ENCODE results near the gene KLHL9. TPM values are rescaled to one million over a fixed set of nuclear protein-coding genes. Genes with fewer than 3 reads are reported as not detected.

The KLHL9 gene
- total RNA-seq, 1 experiment from 2014 or later, result 46.6 TPM

DNA sequence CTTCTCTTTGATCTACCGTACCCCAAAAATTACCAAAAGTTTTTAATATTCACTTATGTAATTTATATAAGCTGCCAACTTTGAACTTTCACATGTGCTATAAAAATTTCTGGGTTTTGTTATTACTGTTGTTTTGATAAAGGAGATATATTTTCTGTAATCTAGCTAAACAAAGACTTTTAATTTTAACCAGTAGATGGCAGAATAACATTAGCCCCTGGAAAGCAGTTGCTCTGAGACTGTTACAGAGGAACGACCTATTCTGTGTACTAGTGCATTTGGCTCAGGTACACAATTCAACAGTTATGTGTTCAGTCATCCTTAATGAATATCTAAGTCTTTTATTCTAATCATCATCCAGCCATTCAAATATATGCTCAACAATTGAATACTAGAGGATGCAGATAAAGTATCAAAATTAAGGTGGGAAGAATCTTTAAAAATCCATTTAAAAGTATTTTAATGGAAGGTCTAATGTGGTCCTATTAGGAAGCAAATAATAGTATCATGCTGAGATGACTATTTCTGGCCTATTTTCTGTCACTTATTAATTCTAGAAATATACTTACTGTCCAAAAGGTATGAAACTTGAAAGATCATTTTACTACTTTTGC is 8.6 kb downstream of the KLHL9 start:
- DNase-seq, result no peak
- no peaks in the 10 kb centered on the region for H3K9me3 ChIP-seq
- no peaks in the 10 kb centered on the region for H3K27me3 ChIP-seq
- peaks cover 92% of the 10 kb centered on the region for H3K36me3 ChIP-seq
- H3K4me3 ChIP-seq, result no peak overlapping the region

DNA sequence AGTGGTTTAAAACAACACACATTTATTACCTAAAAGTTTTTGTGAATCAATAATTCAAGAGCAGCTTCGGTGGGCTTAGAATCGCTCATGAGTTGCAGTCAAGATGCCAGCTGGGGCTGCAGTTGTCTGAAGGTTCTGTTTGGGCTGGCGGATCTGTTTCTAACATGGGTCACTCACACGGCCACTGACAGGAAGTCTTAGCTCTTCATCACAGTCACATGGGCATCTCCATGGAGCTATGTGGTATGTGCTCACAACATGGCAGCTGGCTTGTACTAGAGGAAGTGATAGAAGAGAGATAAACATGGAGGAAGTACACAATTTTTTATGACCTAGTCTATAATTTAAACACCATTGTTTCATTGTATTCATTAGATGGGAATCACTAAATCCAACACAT is 11.2 kb downstream of the KLHL9 start:
- no peaks in the 10 kb centered on the region for H3K9me3 ChIP-seq
- peaks cover 78% of the 10 kb centered on the region for H3K36me3 ChIP-seq
- H3K27me3 ChIP-seq, result no peaks in the 10 kb centered on the region
- DNase-seq, result no peak
- H3K4me3 ChIP-seq, result no peak overlapping the region

- Histone ChIP-seq H3K4me3 (no peak overlapping the region), H3K27me3 (no peaks in the 10 kb centered on the region), H3K9me3 (no peaks in the 10 kb centered on the region), H3K36me3 (peaks cover 69% of the 10 kb centered on the region)
- no peak for DNase-seq
Measured at GRCh38 chr9:21322911-21323461, 12.2 kb downstream of the KLHL9 start.

- no peaks in the 10 kb centered on the region for H3K9me3 ChIP-seq
- no peak for DNase-seq
- H3K36me3 ChIP-seq, result peaks cover 46% of the 10 kb centered on the region
- H3K27me3 ChIP-seq, result peaks cover 2% of the 10 kb centered on the region; the same call in 1 of the 2 replicates
- no peak overlapping the region for H3K4me3 ChIP-seq
Measured at GRCh38 chr9:21320465-21320864, 14.7 kb downstream of the KLHL9 start.

- H3K9me3 ChIP-seq, result no peaks in the 10 kb centered on the region
- peak; percentile 73 for DNase-seq
- H3K27me3 ChIP-seq, result peaks cover 11% of the 10 kb centered on the region
- no peak overlapping the region for H3K4me3 ChIP-seq
- peaks cover 24% of the 10 kb centered on the region for H3K36me3 ChIP-seq
Measured at GRCh38 chr9:21317956-21318923, 17.0 kb downstream of the KLHL9 start.

DNA sequence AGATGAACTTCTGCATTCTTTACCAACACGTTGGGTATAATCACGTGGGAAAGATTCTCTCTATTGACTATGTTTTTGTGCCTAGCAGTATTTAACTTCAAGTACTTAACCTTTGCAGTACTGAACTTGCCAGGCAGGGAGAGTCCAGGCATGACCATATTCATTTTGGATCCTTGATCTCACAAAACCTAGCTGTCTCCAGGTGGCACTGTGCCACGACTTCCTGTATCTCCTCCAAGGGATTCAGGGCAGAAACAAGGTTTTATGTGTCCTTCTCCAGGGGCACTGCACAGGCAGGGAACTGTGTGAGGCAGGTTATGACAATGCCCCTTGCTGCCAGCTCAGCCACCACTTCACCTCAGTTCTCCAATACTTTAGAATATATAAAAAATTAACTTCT is 18.3 kb downstream of the KLHL9 start:
- H3K27me3 ChIP-seq, result peaks cover 11% of the 10 kb centered on the region
- DNase-seq, result peak; percentile 81
- no peaks in the 10 kb centered on the region for H3K9me3 ChIP-seq
- peaks cover 10% of the 10 kb centered on the region for H3K36me3 ChIP-seq
- no peak overlapping the region for H3K4me3 ChIP-seq

GRCh38 chr9:21316032-21316842 is 19.0 kb downstream of the KLHL9 start:
- Histone ChIP-seq H3K27me3 (peaks cover 11% of the 10 kb centered on the region), H3K9me3 (no peaks in the 10 kb centered on the region), H3K4me3 (no peak overlapping the region), H3K36me3 (peaks cover 4% of the 10 kb centered on the region)
- peak; percentile 58 for DNase-seq

- Histone ChIP-seq H3K27me3 (peaks cover 18% of the 10 kb centered on the region), H3K4me3 (no peak overlapping the region), H3K36me3 (no peaks in the 10 kb centered on the region), H3K9me3 (no peaks in the 10 kb centered on the region)
- DNase-seq, result no peak
Measured at GRCh38 chr9:21314152-21314551, 21.1 kb downstream of the KLHL9 start.

- H3K36me3 ChIP-seq, result no peaks in the 10 kb centered on the region
- peak; percentile 52 for DNase-seq
- no peaks in the 10 kb centered on the region for H3K9me3 ChIP-seq
- H3K4me3 ChIP-seq, result no peak overlapping the region
- peaks cover 40% of the 10 kb centered on the region for H3K27me3 ChIP-seq
Measured at GRCh38 chr9:21311889-21312288, 23.3 kb downstream of the KLHL9 start.

GRCh38 chr9:21305213-21305612 is 30.0 kb downstream of the KLHL9 start, which contains the start of gene IFNA5:
IFNA5 (minus strand) TSS chr9:21305313; CDS start chr9:21305256, 57 bp downstream.
- no peak for DNase-seq
- Histone ChIP-seq H3K27me3 (peaks cover 87% of the 10 kb centered on the region), H3K9me3 (no peaks in the 10 kb centered on the region; the same call in 1 of the 2 replicates), H3K4me3 (no peak within 1 kb of the TSS), H3K36me3 (no peaks in the 10 kb centered on the region)

GRCh38 chr9:21295992-21296391 is 39.2 kb downstream of the KLHL9 start:
- H3K27me3 ChIP-seq, result peaks cover 70% of the 10 kb centered on the region
- no peak for DNase-seq
- no peaks in the 10 kb centered on the region for H3K36me3 ChIP-seq
- H3K9me3 ChIP-seq, result peaks cover 6% of the 10 kb centered on the region; the same call in 1 of the 2 replicates
- no peak overlapping the region for H3K4me3 ChIP-seq

DNA sequence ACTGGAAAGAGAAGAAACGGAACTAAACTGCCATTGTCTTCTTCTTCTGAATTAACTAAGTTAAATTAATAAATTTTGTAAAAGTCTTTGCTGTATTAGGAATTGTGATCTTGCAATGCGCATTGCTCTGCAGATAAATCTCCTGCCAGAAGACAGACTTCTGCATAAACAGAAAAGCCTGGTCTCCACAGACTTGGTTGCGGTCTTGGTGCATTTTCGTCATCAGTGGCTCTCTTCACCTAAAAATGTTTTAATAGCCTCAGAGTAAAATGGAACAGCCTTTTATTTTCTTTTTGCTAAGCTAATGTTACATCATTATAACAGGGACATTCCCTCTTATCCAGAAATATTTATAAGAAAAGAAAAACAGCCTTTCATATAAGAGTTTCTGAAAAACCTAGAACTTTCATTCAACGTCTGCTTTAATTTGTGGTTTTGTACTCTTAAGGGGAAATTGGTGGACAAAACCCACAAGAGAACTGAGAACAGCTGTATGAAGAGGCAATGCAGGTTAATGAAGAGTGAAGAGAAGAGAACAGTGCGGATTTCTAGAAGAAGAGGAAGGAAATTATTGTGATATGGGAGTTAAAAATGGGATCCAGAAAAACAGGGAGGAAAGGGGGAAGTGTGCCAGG is 40.2 kb downstream of the KLHL9 start:
- Histone ChIP-seq H3K4me3 (no peak overlapping the region), H3K36me3 (no peaks in the 10 kb centered on the region), H3K9me3 (peaks cover 6% of the 10 kb centered on the region; the same call in 1 of the 2 replicates), H3K27me3 (peaks cover 70% of the 10 kb centered on the region)
- no peak for DNase-seq

- H3K9me3 ChIP-seq, result peaks cover 4% of the 10 kb centered on the region; the same call in 1 of the 2 replicates
- H3K36me3 ChIP-seq, result no peaks in the 10 kb centered on the region
- peak; percentile 80 for DNase-seq
- H3K27me3 ChIP-seq, result peaks cover 72% of the 10 kb centered on the region
- no peak overlapping the region for H3K4me3 ChIP-seq
Measured at GRCh38 chr9:21294364-21294774, 40.8 kb downstream of the KLHL9 start.

DNA sequence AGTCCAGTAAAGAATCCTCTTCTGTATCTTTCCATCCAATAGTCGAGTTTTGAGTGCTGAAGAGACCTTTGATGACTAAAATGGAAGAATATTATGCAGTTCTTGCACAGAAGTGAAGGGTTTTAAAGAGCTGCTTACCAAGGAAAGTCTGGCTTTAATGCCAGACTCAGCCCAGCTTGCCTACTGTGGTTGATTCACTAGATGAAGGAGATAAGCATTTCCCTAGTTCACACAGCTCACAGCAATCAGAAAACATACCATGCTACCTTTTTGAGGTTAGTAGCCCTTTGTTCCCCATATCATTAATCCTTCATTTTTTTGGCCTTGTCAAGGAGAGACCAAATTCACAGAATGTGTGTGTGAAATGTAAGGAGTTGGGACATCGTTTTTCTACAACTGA is 45.4 kb downstream of the KLHL9 start:
- DNase-seq, result no peak
- no peak overlapping the region for H3K4me3 ChIP-seq

DNA sequence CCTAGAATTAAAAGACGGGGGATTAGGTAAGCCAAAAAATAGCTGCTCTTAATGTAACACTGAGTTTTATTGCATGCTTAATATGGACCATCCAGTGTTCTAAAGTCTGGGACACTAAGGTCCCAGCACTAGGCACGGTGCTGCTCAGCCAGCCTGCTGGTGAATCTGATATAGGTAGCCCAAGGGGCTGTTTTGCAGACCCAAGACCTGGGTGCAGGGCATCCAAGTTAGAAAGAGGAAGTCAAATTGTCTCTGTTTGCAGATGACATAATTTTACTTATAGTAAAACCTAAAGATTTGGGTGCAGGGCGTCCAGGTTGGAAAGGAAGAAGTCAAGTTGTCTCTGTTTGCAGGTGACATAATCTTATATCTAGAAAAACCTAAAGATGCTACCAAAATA is 47.9 kb downstream of the KLHL9 start:
- no peak for DNase-seq
- Histone ChIP-seq H3K4me3 (no peak overlapping the region), H3K9me3 (no peaks in the 10 kb centered on the region), H3K27me3 (peaks cover 81% of the 10 kb centered on the region), H3K36me3 (no peaks in the 10 kb centered on the region)

More for the DNA sequence above, 45.4 kb downstream of the KLHL9 start:
- Histone ChIP-seq H3K36me3 (no peaks in the 10 kb centered on the region), H3K9me3 (no peaks in the 10 kb centered on the region), H3K27me3 (peaks cover 87% of the 10 kb centered on the region)

GRCh38 chr9:21286659-21287058 is 48.5 kb downstream of the KLHL9 start:
- DNase-seq, result no peak
- Histone ChIP-seq H3K36me3 (no peaks in the 10 kb centered on the region), H3K27me3 (peaks cover 82% of the 10 kb centered on the region), H3K4me3 (no peak overlapping the region), H3K9me3 (no peaks in the 10 kb centered on the region)

All from MG63 (cell line).